Fibroblast of mammary gland (primary cell): ENCODE data around the gene PRPF31.
A peak's percentile ranks its signal among the peaks of the same experiment; 100 is the strongest.

Experiments
- DNase-seq: peaks from one replicate; pipeline ENCODE4 v3.0.0-alpha.2; 2010; ENCODE audit warnings: low read depth
- H3K4me3 ChIP-seq: 2 replicates; pipeline ENCODE4 v1.5.1; 2011; ENCODE audit warnings: low read depth, mild to moderate bottlenecking, low read length, moderate library complexity; ENCODE audit not compliant: control insufficient read depth
- TF ChIP-seq, protein P1 (sequence below): conservative IDR thresholded peaks from 2 replicates; pipeline ENCODE4 v1.5.1; 2011; ENCODE audit warnings: low read depth, low read length, inconsistent platforms; ENCODE audit not compliant: control insufficient read depth, insufficient read depth

Gene PRPF31

DNA sequence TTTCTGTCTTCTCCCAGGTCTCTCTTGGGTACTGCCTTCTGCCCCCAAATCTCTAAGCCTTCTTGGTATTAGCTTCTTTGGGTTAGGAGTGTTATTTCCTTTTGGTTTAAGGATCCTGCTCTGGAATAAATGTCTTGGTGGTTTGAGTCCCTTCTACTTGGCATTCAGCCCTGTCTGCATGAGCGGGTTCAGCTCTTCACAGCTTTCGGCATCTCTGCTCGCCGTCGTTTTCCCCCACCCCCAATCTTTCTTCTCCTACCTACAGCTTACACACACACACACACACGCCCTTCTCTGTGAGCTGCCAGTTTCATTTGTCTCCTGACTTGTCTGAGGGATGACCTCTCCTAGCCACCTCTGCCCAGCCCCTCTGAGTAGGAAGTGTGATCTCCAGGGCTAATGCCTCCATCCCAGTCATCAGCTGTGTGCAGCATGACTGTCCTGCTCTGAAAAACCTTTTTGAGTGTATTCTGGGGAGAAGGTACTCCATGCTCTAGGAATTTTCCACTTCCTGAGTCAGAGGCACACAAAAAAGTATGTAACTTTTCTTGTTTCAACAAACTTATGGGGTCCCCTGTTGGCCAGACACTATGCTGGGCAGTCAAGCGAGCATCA lies 26.7 kb downstream of the PRPF31 start:
- no peak overlapping the region for H3K4me3 ChIP-seq
- TF ChIP-seq, protein P1, sequence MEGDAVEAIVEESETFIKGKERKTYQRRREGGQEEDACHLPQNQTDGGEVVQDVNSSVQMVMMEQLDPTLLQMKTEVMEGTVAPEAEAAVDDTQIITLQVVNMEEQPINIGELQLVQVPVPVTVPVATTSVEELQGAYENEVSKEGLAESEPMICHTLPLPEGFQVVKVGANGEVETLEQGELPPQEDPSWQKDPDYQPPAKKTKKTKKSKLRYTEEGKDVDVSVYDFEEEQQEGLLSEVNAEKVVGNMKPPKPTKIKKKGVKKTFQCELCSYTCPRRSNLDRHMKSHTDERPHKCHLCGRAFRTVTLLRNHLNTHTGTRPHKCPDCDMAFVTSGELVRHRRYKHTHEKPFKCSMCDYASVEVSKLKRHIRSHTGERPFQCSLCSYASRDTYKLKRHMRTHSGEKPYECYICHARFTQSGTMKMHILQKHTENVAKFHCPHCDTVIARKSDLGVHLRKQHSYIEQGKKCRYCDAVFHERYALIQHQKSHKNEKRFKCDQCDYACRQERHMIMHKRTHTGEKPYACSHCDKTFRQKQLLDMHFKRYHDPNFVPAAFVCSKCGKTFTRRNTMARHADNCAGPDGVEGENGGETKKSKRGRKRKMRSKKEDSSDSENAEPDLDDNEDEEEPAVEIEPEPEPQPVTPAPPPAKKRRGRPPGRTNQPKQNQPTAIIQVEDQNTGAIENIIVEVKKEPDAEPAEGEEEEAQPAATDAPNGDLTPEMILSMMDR, result no peak
- no peak for DNase-seq

DNA sequence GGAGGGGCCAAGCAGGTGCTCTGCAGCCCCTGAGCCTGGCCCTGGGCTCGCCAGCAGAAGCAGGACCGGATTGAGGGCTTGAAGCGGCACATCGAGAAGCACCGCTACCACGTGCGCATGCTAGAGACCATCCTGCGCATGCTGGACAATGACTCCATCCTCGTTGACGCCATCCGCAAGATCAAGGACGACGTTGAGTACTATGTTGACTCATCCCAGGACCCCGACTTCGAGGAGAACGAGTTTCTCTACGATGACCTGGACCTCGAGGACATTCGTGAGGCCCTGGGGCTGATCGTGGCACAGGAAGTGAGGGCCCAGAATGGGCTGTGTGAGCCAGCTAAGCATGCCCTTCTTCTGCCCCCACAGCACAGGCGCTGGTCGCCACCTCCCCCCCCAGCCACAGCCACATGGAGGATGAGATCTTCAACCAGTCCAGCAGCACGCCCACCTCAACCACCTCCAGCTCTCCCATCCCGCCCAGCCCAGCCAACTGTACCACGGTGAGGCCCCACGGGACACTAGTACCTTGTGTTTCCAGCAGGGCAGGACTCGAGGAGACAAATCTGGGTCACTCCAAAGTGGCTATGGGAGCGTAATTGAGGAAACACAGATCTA lies 30.1 kb downstream of the PRPF31 start:
- no peak for DNase-seq
- no peak overlapping the region for H3K4me3 ChIP-seq
- TF ChIP-seq, protein P1, result no peak

DNA sequence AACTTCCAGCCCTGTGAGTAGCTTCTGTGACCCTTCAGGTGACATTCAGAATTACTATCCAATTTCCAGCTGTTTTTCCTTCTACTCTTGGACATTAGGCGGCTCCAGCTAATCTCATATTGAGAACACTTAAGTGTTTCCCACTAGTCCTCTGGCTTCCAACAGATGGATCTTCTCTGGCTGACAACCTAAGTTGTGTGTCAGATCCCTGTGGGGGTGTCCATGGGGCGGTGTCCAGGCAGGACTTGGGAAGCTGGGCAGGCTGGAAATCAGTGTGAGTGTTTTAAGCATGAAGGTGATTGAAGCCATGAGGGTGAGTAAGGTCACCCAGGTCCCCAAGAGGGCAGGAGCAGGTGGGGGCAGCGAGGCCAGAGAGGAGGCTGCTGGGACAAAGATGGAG lies 32.1 kb downstream of the PRPF31 start:
- DNase-seq, result peak; percentile 69
- no peak overlapping the region for H3K4me3 ChIP-seq
- TF ChIP-seq, protein P1, result no peak

DNA sequence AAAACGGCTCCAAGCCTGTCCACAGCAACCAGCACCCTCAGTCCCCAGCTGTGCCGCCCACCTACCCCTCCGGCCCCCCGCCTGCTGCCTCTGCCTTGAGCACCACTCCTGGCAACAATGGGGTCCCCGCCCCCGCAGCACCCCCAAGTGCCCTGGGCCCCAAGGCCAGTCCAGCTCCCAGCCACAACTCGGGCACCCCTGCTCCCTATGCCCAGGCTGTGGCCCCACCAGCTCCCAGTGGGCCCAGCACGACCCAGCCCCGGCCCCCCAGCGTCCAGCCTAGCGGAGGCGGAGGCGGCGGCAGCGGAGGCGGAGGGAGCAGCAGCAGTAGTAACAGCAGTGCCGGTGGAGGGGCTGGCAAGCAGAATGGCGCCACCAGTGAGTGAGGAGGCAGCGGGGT lies 32.6 kb downstream of the PRPF31 start:
- TF ChIP-seq, protein P1, result no peak
- no peak for DNase-seq
- H3K4me3 ChIP-seq, result no peak overlapping the region

DNA sequence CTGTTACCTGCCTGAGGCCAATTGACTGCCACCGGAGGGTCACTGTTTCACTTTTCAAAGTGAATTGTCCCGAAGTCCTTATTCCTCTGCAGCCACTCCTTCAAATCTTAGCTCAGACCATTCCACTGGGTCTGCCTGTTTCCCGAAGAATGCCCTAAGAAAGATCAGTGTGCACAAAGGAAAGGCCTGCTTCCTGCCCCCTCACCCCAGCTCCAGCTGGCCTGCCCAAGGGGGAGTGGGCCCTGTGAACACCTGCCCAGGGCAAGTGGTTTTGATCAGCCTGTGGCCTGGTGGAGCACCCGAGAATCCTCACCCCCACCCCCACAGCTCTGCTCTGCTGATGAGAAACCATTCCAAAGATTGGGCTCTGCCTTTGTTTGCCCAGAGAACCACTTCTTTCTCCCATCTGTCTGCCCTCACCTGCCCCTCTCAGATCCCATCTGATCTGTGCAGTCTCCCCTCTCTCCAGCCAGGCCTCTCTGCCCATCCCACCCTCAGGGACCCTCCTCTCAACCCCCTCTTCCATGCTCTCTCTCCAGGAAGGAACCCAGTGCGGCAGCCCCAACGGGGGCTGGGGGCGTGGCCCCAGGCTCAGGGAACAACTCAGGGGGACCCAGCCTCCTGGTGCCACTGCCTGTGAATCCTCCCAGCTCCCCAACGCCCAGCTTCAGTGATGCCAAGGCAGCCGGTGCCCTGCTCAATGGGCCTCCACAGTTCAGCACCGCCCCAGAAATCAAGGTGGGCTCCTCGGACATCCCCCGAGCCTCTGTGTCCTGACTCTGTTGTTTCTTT lies 33.7 kb downstream of the PRPF31 start:
- TF ChIP-seq, protein P1, result no peak
- no peak for DNase-seq
- no peak overlapping the region for H3K4me3 ChIP-seq

DNA sequence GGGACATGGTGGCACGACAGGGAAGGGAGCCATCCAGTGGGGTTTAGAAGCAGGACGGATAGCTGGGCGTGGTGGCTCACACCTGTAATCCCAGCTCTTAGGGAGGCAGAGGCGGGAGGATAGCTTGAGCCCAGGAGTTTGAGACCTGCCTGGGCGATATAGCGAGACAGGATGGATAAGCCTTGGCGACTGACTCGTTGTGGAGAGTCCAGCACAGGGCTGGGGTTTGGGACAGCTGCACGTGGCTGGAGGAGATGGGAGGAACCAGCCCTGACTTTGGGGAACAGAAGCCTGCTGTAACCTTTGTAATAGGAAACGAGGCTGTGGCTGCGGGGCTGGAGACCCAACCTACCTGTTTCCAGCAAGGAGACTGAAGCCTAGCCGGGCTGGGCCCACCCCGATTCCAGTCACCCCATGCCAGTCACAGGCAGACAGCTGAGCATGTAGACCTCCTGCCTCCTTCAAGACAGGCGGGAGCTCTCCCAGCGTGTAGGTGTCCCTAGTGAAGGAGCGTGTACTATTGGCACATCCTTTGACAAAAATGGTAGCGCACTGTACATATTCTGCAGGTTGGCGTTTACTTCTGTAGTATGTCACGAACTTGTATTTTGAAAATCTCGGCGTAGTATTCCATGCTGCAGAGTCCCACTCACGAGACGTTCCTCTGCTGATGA lies 35.9 kb downstream of the PRPF31 start:
- TF ChIP-seq, protein P1, result no peak
- no peak overlapping the region for H3K4me3 ChIP-seq
- DNase-seq, result no peak
